NCI-H345 (cell line): ENCODE measurements around the gene ECHDC1.
A peak's percentile ranks its signal among the peaks of the same experiment; 100 is the strongest.

Experiments used
- DNase-seq: peaks from one replicate; lab custom pipeline; 2025; lab: John Stamatoyannopoulos, UW

The ECHDC1 gene

DNA sequence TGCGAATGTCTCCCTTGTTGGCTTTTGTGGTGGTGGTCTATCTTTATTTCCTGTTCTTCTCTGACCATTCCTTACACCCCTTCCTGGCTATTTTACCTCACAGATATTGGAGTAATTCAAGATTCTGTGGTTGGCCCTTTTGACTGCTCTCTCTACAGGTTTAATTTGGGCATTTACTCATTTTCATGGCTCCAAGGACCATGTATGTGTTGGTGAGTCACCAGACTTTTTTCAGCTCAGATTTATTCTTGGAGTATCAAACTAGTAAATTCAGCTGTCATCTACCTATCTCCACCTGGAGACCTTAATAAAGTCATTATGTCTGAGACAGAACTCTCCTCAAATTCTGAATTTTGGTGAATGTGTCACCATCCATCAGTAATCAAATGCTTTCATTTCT is 61.2 kb downstream of the ECHDC1 start:
- no peak for DNase-seq

DNA sequence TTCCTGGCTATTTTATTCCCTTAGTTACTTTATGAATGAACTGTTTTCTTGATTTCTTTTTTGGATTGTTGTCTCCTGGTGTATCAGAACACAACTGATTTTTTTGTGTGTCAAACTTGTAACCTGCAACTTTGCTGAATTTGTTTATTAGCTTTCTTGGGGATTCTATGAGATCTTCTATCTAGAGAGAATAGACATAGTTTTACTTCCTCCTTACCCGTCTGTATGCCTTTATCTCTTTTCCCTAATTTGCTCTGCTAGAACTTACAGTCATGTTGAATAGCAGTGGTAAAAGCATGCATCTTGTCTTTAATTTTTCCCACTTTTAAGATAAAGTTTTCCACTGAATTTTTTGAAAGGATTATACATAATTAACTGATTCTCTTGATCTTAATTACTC is 63.6 kb downstream of the ECHDC1 start:
- no peak for DNase-seq

DNA sequence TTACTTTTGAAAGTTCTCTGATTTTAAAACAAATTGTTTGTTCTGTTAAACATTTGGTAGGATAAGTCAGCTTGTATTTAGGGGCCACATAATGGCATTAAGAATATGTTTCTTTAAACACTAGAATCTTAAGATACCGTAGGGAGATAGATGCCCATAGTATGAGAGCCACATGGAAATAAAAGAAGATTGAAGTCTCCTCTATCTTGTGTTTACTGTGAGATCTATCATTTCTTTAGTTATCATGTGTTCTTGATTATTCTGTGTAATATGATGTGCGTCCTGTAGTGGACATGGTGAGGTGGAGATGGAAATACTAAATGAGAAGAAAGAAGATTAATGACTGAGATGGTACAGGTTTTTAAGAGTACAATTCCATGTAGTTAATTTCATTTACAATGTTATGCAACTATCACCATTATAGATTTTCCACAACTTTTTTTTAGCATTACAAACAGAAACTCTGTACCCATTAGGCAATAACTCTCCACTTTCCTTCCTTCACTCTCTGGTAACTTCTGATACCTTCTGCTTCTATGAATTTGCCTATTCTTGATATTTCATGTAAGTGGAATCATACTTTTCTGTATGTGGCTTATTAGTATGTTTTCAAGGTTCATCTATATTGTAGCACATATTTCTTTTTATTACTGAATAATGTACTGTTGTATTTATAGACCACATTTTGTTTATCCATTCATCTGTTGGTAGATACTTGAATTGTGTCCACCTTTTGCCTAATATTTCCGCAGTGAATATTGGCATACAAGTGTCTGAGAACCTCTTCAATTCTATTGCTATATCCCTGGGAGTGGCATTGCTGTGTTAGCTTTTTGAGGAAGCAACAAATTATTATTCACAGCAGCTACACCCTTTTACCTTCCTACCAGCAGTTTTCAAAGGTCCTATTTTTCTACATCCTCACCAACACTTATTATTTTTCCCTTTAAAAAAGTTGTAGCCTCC is 65.2 kb downstream of the ECHDC1 start:
- no peak for DNase-seq

DNA sequence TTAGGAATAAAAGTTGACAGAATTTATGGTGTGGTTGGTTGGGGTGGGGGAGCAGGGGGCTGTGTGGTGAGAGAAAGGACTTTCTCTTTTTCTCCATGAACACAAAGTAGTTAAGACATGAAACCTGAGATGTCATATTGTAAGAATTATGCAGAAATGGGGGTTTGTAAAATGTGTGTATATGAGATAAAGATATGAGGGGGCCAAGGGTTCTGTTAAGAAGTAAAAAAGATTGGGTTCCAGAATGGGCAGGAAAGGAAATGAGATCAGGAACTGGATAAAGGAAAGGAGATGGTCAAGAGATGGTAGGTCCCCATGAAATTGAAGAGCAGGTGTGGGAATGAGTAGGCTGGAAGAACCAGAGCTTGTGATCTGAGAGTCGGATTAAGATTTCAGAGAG is 67.1 kb downstream of the ECHDC1 start:
- DNase-seq: no peak

DNA sequence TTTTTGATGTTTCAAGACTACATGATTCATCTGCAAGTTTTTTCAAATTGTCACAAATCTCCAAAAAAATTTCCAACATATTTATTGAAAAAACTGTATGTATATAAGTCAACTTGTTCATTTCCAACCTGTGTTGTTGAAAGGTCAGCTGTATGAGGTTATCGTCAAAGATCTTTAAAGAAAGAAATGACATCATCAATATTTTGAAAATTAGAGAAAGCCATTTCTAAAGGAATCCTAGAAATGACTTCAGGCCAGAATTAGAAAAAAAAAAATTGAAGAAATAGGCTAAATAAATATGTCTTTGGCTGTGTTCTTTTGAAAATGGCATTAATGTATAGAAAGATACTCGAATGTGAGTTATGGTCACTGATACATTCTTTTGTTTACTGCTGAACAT is 69.9 kb downstream of the ECHDC1 start:
- DNase-seq: no peak

DNA sequence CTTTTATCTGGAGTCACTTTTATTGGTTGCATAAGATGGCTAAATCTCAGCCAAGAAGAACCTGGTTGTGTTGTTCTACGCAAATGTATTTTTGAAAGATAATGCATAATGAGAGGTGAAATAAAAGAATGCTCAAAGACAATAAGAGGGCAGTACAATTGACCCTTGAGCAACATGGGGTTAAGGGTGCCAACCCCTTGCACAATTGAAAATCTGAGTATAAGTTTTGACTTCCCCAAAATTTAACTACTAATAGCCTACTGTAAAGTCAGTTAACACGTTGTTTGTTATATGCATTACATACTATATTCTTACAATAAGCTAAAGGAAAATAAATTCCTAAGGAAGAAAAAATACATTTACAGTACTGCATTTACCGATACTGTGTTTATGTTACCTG is 70.8 kb downstream of the ECHDC1 start:
- no peak for DNase-seq

DNA sequence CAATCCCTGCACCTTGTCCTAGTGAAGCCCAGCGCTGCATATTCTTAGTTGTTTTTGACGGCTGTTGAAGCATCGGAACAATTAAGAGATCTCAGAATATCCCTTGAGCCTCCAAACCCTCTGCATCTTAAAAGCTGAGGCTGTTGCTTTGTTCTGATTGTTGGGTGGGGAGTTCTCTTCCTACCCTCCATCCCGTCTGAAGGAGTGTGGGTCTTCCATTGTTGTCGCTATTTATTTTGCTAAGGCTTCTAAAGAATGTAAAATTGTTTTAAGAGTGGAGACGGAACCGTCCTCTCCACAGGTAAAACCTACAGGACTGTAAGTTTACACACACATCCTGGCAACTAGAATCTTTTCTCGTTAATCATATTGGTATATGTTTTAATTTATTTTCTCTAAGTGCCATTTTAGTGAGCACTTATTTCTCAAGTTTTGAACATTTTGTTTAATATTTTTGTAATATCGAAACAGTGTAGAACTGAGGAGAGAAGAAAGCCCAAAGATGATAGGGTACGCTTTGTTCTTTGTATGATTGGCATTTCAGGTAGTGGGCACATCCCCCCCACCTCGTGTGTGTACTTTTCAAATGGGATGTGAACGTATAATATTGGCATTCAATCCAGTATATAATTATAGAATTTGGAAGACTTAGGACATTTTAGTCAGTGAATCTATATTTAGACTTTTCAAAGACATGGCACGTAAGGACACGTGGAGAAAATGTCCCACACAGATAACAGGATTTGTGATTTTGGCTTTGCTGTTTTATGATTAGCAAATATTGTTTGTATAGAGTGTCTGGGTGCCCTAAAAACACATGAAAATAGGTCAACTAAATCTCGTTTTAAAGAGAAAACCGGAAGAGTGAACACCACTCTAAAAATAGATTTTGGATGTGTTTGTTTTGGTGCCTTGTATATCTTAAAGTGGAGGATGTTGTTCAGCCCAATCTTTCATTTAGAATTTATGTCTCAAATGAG is 75.5 kb downstream of the ECHDC1 start:
- peak; percentile 27 for DNase-seq

DNA sequence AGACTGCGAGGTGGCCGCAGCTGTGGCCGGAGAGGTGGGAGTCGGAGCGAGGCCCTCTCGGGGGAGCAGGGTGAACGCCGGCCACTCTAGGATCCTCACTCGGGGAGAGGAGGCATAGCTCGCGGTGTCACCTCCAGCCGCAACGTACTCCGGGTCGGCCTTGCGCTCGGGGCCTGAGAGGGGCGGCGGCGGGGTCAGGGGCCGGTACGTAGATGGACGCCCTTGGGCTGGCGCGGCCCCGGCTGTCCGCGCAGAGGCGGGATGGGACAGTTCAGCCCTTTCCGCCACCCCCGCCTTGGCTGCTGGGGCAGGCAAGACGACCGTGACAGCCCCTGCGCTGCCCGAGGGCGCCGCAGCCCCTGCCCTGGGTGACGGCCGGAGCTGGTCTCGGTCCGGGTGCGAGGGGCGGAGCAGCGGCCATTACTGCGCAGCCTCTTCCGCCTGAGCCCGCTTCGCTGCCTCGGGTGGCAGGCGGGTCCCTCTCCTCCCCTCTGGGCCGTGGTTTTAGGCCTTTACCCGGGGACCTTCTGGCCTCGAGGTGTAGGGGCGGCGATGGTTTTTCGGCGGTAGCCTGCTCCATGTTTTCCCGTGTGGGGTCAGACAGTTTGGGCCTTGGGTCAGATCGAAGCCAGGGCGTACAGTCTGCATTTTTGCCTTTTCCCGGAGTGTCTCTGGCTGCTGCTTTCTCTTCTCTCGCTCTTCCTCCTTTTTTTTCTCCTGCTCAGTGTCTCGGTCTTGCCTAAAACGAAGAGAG is 76.3 kb downstream of the ECHDC1 start:
- peak; percentile 50 for DNase-seq

DNA sequence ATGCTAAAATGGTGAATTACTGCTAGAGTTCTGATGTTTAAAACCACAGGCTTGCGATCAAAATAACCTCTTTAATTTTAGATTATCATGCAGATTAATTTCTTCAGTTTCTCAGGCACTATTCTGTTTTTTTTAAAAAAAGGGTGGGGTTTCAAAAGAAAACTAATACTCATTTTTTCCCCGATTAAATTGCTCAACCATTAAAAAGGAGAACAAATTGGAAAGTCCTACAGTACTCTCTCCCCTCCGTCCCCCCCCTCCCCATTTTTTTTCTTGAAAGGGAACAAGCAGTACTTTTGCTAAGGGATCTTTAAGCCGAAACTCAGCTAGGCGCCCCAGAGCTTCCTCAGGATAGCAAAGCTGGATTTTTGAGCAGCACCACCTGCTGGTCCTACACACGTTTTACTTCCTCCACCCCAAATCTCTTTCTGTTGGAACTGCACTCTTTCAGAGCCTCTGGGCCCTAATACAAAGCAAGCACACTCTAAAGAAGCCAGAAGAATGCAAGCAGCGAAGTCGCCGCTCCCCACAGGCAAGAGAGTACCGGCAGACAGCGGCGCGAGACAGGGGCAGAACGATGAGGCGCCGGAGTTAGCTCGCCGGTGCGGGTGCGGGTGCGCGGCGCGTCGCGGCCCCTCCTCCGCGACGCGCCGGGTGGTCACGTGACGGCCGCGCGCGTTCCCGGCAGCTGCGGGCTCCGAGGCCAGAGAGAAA is 77.1 kb downstream of the ECHDC1 start, which contains the start of gene RNF146:
Gene RNF146, plus strand, starts transcription at position 687 of the 714 bp plus-strand sequence. CDS start 13,475 bp downstream, outside the sequence.
- DNase-seq: peak; percentile 83

DNA sequence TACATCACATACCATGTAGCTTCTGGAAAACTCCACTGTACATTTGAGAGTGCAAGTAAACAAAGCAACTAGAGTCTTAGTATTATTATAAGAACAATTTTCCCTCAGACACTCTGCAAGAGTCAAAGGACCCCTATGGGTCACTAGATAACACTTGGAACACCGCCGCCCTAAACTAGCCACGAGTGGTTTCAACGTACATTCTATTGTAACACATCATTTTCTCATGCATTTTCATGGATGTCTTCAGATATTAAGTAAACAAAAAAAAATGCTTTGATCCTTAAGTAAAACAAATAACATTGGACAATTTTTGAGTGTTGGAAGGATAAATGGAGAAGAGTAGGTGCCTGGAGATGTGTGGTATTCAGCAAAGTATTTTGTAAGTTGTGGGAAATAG is 79.9 kb downstream of the ECHDC1 start:
- DNase-seq: no peak

DNA sequence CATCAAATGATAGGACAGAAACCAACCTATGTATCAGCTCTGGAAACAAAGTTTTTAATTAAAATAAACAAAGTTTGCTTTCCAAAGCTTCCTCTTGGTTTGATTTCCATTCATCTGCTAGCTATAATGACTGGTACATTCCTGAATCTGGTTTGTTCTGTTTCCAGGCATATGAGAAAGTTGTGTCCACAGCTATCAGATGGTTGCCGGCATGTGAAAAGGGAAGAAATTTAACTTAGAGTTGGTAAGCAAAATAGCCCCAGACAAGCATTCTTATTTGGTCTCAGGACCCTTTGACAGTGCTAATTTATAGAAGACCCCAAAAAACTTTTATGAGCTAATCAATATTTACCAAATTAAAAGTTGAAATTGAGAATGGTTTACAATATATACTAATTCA is 80.5 kb downstream of the ECHDC1 start:
- DNase-seq: no peak

DNA sequence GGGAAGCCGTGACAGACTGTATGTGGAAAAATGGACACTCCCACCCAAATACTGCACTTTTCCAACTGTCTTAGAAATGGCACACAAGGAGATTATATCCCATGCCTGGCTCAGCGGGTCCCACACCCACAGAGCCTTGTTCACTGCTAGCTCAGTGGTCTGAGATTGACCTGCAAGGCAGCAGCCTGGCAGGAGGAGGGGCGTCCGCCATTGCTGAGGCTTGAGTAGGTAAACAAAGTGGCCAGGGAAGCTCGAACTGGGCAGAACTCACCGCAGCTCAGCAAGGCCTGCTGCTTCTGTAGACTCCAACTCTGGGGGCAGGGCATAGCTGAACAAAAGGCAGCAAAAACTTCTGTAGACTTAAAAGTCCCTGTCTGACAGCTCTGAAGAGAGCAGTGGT is 88.1 kb downstream of the ECHDC1 start:
- no peak for DNase-seq

DNA sequence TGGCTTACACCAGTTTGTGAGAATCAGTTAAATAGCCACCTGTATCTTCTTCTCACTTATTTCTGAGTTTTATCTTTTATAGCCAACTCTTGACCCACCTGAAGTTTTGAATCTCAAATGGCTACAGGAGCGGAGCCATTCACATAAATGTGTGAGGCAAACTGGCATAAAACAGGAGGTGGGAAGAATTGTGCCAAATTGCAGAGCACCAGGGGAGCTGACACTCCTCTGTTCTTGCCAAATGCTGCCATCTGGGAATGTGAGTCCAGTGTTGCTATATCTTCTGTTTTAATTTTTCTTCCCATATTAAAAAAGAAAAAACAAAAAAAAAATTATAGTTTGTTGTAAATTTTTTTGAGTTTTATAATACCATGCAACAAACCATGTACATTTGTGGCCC is 93.8 kb downstream of the ECHDC1 start:
- no peak for DNase-seq

DNA sequence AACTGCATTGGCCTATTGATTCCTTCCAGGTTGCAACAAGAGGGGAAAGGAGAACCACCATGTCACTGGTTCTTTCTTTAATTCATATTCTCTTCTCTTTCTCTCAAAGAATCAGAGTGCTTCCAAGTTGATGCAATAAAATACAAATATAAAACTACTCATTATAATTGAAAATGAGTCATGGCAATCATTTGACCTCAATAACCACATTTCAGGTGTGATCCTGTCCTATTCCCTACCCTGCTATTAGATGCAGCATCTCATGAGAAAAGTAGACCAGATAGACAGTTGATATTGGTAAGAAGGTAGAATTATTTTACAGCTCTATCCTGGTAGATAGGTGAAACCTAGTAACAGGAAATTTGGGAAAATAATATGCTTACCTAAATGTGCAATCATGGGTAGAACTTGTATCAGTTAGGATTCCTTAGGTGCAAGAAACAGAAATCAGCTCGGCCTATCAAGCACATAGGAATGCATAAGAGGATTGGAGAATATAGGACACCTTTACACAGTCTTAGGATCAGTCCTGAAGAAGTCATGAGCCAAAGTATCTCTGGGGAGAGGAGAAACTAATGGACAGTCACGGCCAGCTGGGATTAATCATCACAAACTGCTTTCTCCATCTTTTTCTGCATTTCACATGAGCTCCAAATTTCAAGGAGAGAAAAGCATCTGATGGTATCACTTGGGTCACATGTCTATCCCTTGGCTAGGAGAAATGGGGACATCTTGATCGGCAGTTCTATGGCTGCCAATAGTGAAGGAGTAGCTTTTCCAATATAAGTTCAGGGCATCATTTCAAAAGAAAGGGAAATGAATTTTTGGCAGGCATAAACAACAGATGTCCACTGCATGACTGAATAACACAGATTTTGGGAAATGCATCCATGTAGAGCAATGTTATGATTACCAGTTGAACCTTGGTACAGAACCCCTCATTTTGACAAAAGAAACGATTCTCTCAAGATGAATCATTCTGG is 96.0 kb downstream of the ECHDC1 start:
- no peak for DNase-seq

DNA sequence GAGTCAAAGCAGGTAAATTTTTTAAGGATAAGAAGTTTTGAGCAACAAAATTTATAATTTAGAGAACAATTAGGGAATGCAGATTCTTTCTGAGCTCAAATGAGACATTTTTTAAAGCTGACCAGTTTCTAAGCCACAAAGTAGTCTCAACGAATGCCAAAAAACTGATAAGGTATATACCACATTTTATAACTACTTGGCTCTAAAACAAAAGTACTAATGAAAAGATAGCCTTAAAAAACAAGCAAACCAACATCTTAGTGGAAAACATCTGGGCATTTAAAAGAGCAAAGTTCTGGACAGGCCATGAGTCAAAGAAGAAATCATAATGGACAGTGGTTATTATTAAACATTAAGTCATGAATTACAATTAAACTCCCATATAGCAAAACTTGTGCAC is 99.9 kb downstream of the ECHDC1 start:
- no peak for DNase-seq
